H9 (cell line): Measurements from ENCODE around the gene DSCAM. TPM values are rescaled to one million over a fixed set of nuclear protein-coding genes. Genes with fewer than 3 reads are reported as not detected.

Experiments used
- DNase-seq: peaks from one replicate; pipeline ENCODE4 v3.0.0-alpha.2; 2017
- H2AFZ ChIP-seq: one replicate; pipeline ENCODE4 v1.6.1; 2013; ENCODE audit warnings: mild to moderate bottlenecking, low read length, control low read depth, moderate library complexity
- H2AK5ac ChIP-seq: 2 replicates; pipeline ENCODE4 v1.6.1; 2013; ENCODE audit warnings: low read length, control low read depth, mixed read lengths; ENCODE audit not compliant: insufficient read length
- H2BK120ac ChIP-seq: one replicate; pipeline ENCODE4 v1.6.1; 2013; ENCODE audit warnings: low read depth, mild to moderate bottlenecking, low read length, control low read depth, inconsistent platforms; ENCODE audit not compliant: poor library complexity, severe bottlenecking
- H2BK12ac ChIP-seq: 2 replicates; pipeline ENCODE4 v1.6.1; 2013; ENCODE audit warnings: low read length, control low read depth, mixed read lengths, low read depth; ENCODE audit not compliant: insufficient read length
- H2BK15ac ChIP-seq: 2 replicates; pipeline ENCODE4 v1.6.1; 2013; ENCODE audit warnings: low read depth, low read length, control low read depth
- H2BK20ac ChIP-seq: one replicate; pipeline ENCODE4 v1.6.1; 2013; ENCODE audit warnings: low read depth, mild to moderate bottlenecking, low read length, control low read depth, inconsistent platforms; ENCODE audit not compliant: poor library complexity, severe bottlenecking
- H2BK5ac ChIP-seq: 2 replicates; pipeline ENCODE4 v1.6.1; 2013; ENCODE audit warnings: low read length, control low read depth, mixed read lengths; ENCODE audit not compliant: insufficient read length
- H3K14ac ChIP-seq: 2 replicates; pipeline ENCODE4 v1.6.1; 2013; ENCODE audit warnings: low read length, control low read depth; ENCODE audit not compliant: insufficient read depth
- H3K18ac ChIP-seq: 2 replicates; pipeline ENCODE4 v1.6.1; 2013; ENCODE audit warnings: low read depth, mild to moderate bottlenecking, mixed read lengths, low read length, control low read depth; ENCODE audit not compliant: insufficient read length
- H3K23ac ChIP-seq: 2 replicates; pipeline ENCODE4 v1.6.1; 2013; ENCODE audit warnings: low read length, control low read depth, mixed read lengths, low read depth; ENCODE audit not compliant: insufficient read length
- H3K23me2 ChIP-seq: 2 replicates; pipeline ENCODE4 v1.6.1; 2013; ENCODE audit warnings: low read depth, mild to moderate bottlenecking, mixed read lengths, low read length, control low read depth; ENCODE audit not compliant: insufficient read length, poor library complexity, severe bottlenecking
- H3K27ac ChIP-seq: 2 replicates; pipeline ENCODE4 v1.5.1; 2013; ENCODE audit warnings: low read length, control low read depth, mixed read lengths, low read depth; ENCODE audit not compliant: insufficient read length
- H3K27me3 ChIP-seq: 2 replicates; pipeline ENCODE4 v1.6.1; 2013; ENCODE audit warnings: low read length, control low read depth, inconsistent platforms; ENCODE audit not compliant: insufficient read depth
- H3K4ac ChIP-seq: 2 replicates; pipeline ENCODE4 v1.6.1; 2013; ENCODE audit warnings: low read depth, mild to moderate bottlenecking, control low read depth, inconsistent platforms, low read length, moderate library complexity
- H3K4me1 ChIP-seq: 2 replicates; pipeline ENCODE4 v1.6.1; 2013; ENCODE audit warnings: low read length, control low read depth, inconsistent platforms; ENCODE audit not compliant: insufficient read depth
- H3K4me2 ChIP-seq: 2 replicates; pipeline ENCODE4 v1.6.1; 2013; ENCODE audit warnings: low read length, control low read depth, mixed read lengths; ENCODE audit not compliant: insufficient read length, insufficient read depth
- H3K56ac ChIP-seq: 2 replicates; pipeline ENCODE4 v1.6.1; 2013; ENCODE audit warnings: low read depth, mild to moderate bottlenecking, mixed read lengths, low read length, control low read depth; ENCODE audit not compliant: insufficient read length
- H3K79me1 ChIP-seq: 2 replicates; pipeline ENCODE4 v1.6.1; 2013; ENCODE audit warnings: low read depth, mild to moderate bottlenecking, moderate library complexity, low read length, control low read depth, inconsistent platforms; ENCODE audit not compliant: insufficient read depth, poor library complexity, severe bottlenecking
- H3K79me2 ChIP-seq: 2 replicates; pipeline ENCODE4 v1.6.1; 2013; ENCODE audit warnings: low read length, control low read depth, inconsistent platforms; ENCODE audit not compliant: insufficient read depth
- H3K9ac ChIP-seq: 2 replicates; pipeline ENCODE4 v1.6.1; 2013; ENCODE audit warnings: low read length, control low read depth, mixed read lengths; ENCODE audit not compliant: insufficient read length; ENCODE audit errors: extremely low read depth
- H3K9me3 ChIP-seq: one replicate; pipeline ENCODE4 v1.6.1; 2013; ENCODE audit warnings: low read depth, low read length, inconsistent platforms; ENCODE audit not compliant: control insufficient read depth
- H3T11ph ChIP-seq: one replicate; pipeline ENCODE4 v1.6.1; 2013; ENCODE audit warnings: mild to moderate bottlenecking, low read length, control low read depth, inconsistent platforms
- H4K20me1 ChIP-seq: one replicate; pipeline ENCODE4 v1.6.1; 2013; ENCODE audit not compliant: control insufficient read depth, insufficient read length, insufficient read depth
- H4K5ac ChIP-seq: 2 replicates; pipeline ENCODE4 v1.6.1; 2013; ENCODE audit warnings: low read depth, mild to moderate bottlenecking, mixed read lengths, low read length, control low read depth; ENCODE audit not compliant: insufficient read length
- H4K8ac ChIP-seq: replicated peaks from 2 replicates; pipeline ENCODE4 v1.6.1; 2013; ENCODE audit warnings: low read length, control low read depth, mixed read lengths, low read depth; ENCODE audit not compliant: insufficient read length
- H4K91ac ChIP-seq: 2 replicates; pipeline ENCODE4 v1.6.1; 2013; ENCODE audit warnings: low read depth, mild to moderate bottlenecking, moderate library complexity, mixed read lengths, low read length, control low read depth; ENCODE audit not compliant: insufficient read length
- H3K27ac Mint-ChIP-seq, 3 experiments: 2 replicates in 2 of 3; 3 replicates in 1 of 3; pipeline ENCODE4 v1.8.0; 2020 to 2021; ENCODE audit warnings: mixed read lengths in 3 of 3, mild to moderate bottlenecking in 1 of 3, moderate library complexity in 1 of 3
- H3K27me3 Mint-ChIP-seq: 2 replicates; pipeline ENCODE4 v1.8.0; 2021; ENCODE audit warnings: low read depth, mild to moderate bottlenecking, moderate library complexity, mixed read lengths
- H3K36me3 Mint-ChIP-seq, 3 experiments: 2 replicates in 2 of 3; 3 replicates in 1 of 3; pipeline ENCODE4 v1.8.0; 2020 to 2021; ENCODE audit warnings: low read depth in 3 of 3, mixed read lengths in 3 of 3; ENCODE audit not compliant: insufficient read depth in 1 of 3
- H3K4me1 Mint-ChIP-seq, 2 experiments: 2 replicates each; pipeline ENCODE4 v1.8.0; 2020; ENCODE audit warnings: mixed read lengths in 2 of 2
- H3K4me3 Mint-ChIP-seq, 2 experiments: 2 replicates in 1 of 2; 3 replicates in 1 of 2; pipeline ENCODE4 v1.8.0; 2020 to 2021; ENCODE audit warnings: mild to moderate bottlenecking in 2 of 2, mixed read lengths in 2 of 2, moderate library complexity in 1 of 2
- H3K9me3 Mint-ChIP-seq, 2 experiments: 2 replicates in 1 of 2; 3 replicates in 1 of 2; pipeline ENCODE4 v1.8.0; 2020; ENCODE audit warnings: mild to moderate bottlenecking in 2 of 2, mixed read lengths in 2 of 2, moderate library complexity in 1 of 2
- CTCF ChIP-seq: fragments of 200-600 bp; sonication (generic); conservative IDR thresholded peaks from 3 replicates; pipeline ENCODE4 v1.8.0; 2021; ENCODE audit warnings: antibody characterized with exemption, mild to moderate bottlenecking
- WGBS: extraction: QIAGEN DNeasy Blood & Tissue Kit; methylation state at CpG from one replicate; pipeline ENCODE4 v1.1.7; 2013; ENCODE audit warnings: missing lambda C conversion rate, low lambda C conversion rate, mixed read lengths; ENCODE audit not compliant: insufficient read length; ENCODE audit errors: extremely low coverage; 5-methylcytosine and 5-hydroxymethylcytosine counted together
- total RNA-seq: library from RNA; stranded (reverse); gene quantifications from 2 replicates; pipeline ENCODE4 v1.2.1, GENCODE V29; 2021

Gene DSCAM
- total RNA-seq, 1 experiment from 2014 or later: 0.17 TPM

GRCh38 chr21:40620386-40621145 is 226.4 kb downstream of the DSCAM start:
- no peaks in the 10 kb centered on the region for H3K9me3 ChIP-seq
- H2BK5ac ChIP-seq: no peak overlapping the region
- no peaks in the 10 kb centered on the region for H3K23me2 ChIP-seq
- H2BK15ac ChIP-seq: no peak overlapping the region
- H3T11ph ChIP-seq: no peak overlapping the region
- no peak overlapping the region for H2AK5ac ChIP-seq
- H3K27me3 ChIP-seq: no peaks in the 10 kb centered on the region
- no peaks in the 10 kb centered on the region for H3K79me2 ChIP-seq
- no CpG with 5 or more reads among the region's 7 CpGs for WGBS
- no peak overlapping the region for H2AFZ ChIP-seq
- H3K79me1 ChIP-seq: no peaks in the 10 kb centered on the region
- no peak for TF ChIP-seq CTCF
- no peak overlapping the region for H4K8ac ChIP-seq
- H2BK20ac ChIP-seq: no peak overlapping the region
- no peak overlapping the region for H3K23ac ChIP-seq
- Mint-ChIP-seq H3K36me3 (no peaks in the 10 kb centered on the region), H3K4me3 (no peak overlapping the region), H3K9me3 (no peaks in the 10 kb centered on the region), H3K27me3 (no peaks in the 10 kb centered on the region), H3K27ac (no peak overlapping the region), H3K4me1 (peaks cover 32 to 42% of the 10 kb centered on the region in 2 experiments)
- no peak overlapping the region for H3K9ac ChIP-seq
- no peak overlapping the region for H3K27ac ChIP-seq
- no peak overlapping the region for H3K4ac ChIP-seq
- H3K56ac ChIP-seq: no peak overlapping the region
- DNase-seq: no peak
- no peak overlapping the region for H3K4me2 ChIP-seq
- H2BK120ac ChIP-seq: no peak overlapping the region
- peaks cover 6% of the 10 kb centered on the region; the same call in 1 of the 2 replicates for H3K4me1 ChIP-seq
- no peak overlapping the region for H2BK12ac ChIP-seq
- no peak overlapping the region for H4K91ac ChIP-seq
- no peak overlapping the region for H3K14ac ChIP-seq
- no peak overlapping the region for H4K5ac ChIP-seq
- no peak overlapping the region for H3K18ac ChIP-seq
- H4K20me1 ChIP-seq: no peaks in the 10 kb centered on the region
